Glomerular visceral epithelial cell (primary cell): ENCODE results near the gene ZNF536.

Source experiments
- DNase-seq: peaks from one replicate; pipeline ENCODE4 v3.0.0-alpha.2; 2016; ENCODE audit errors: extremely low spot score

Gene ZNF536

DNA sequence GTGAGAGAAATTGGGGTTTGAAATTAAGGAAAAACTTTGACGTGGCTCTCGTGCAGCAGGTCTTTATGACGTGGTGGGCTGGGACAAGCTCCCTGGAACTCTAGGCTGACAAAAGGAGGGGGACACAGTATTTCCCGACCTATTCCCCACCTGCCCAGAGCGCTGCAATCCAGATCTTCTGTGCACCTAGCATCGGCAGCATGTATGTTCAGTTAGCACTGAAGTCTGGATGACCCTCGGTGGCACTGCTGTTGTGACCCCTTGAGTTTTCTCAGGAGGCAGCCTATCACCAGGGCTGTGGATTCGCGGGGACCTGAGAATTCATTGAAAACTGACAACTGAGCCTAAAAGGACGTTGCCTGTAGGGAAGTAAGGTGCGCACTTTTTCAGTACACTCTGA, 9.1 kb upstream of the ZNF536 start:
- no peak for DNase-seq

DNA sequence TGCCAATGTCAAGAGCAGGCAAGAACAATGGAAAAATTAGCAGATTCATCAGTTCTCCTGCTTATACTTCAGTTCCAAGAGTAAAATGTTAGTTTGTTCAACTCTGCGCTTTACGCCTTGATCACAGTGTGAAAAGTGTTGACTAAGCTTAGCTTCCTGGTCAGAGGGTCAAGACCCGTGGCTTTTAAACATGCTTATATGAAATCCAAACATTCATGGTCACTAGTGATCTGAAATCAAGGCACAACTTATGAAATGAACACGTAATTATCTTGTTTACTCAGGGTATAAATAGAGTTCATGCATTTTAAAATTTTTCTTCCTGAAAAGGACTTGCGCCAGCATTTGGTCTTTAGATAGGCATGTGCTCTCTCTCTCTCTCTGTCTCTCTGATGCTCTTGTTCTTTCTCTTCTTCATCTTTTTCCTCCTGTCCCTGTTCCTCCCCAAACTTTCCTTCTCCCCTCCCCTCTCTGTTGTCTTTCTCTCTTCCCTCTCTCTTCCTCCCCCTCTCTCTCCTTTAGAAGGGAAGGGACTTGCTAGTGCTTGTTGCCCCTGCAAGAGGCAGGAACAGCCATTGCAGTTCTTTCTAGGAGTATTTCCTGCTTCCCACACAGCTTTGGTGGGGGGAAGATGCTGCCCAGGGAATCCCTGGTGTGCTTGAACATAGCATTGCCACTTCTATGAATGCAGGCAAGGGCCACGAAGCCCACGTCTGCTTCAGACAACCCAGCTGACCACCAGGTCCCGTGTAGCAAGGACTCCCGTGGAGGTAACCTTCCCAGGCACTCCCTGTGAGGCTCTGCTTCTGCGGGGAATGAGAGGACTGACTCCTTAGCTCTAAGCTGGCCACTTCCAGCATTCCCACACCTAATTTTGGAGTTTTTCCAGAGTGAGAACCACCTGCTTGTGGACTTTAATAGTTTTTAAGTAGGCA, 7.1 kb upstream of the ZNF536 start:
- no peak for DNase-seq

DNA sequence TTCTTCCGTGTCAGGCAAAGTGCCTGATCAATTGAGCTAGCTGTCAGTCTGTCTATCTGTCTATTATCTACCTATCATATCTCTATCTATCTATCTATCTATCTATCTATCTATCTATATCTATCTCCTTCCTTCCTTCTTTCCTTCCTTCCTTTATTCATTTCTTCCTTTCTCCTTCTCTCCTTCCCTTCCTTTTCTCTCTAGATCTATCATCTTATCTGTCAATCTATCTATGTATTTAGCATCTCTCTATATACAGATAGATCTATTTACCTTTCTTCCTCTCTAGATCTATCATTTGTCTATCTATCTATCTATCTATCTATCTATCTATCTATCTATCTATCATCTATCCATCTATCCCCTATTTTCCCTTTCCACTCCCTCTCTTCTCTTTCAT, 5.9 kb upstream of the ZNF536 start:
- no peak for DNase-seq

DNA sequence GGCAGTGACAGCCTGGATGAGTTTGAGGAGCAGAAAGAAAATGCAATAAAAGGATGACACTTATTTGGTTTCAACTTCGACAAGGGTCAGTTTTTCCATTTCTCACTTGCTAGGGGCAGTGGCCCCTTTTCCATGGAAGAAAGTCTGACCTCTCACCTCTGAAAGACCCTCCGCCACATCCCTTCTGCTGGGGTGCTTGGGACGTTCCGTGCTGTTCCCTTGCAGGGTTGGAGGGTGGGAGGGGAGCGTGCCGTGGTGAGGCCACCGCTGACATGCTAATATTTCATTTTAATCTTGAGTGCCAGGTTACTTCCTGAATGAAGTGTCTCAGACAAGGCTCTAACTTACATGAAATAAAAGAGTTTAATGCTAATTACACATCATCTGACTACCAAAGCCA, 5.2 kb upstream of the ZNF536 start:
- no peak for DNase-seq

DNA sequence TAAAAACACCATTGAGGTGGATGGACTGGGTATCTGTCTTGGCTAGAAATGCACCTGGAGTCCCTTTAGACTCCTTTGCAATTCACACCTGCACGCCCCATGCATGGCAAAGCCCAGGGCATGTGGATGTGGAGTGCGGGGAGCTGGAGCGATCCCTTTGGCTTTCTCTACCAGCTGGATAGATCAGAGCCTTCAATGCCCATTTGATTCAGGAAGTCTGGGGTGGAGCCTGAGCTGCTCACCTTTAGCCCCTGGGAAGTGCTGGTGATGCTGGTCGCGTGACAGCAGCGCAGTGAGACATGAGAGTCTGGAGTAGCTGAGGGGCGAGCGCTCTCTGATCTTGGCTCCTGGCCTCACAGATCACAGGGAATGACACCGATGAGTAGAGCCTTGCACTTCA, 4.8 kb upstream of the ZNF536 start:
- no peak for DNase-seq

DNA sequence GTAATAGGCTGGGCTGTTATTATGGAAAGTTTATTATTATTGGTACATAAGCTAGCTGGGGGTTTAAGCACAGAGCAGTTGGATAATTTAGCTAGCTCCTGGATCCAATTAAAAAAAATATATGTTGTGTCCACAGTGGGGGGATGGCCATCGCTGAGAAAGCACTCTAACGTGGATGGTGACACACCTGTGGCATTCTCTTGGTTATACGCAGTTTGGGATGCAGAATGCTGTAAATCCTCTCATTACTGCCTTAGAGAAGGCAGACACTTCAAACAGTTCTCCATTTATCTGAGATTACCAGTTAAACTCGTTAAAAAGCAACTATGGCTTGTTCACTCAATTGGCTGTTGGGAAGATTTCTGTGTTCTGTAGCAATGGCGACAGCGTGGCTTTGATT, 2.4 kb upstream of the ZNF536 start:
- no peak for DNase-seq

DNA sequence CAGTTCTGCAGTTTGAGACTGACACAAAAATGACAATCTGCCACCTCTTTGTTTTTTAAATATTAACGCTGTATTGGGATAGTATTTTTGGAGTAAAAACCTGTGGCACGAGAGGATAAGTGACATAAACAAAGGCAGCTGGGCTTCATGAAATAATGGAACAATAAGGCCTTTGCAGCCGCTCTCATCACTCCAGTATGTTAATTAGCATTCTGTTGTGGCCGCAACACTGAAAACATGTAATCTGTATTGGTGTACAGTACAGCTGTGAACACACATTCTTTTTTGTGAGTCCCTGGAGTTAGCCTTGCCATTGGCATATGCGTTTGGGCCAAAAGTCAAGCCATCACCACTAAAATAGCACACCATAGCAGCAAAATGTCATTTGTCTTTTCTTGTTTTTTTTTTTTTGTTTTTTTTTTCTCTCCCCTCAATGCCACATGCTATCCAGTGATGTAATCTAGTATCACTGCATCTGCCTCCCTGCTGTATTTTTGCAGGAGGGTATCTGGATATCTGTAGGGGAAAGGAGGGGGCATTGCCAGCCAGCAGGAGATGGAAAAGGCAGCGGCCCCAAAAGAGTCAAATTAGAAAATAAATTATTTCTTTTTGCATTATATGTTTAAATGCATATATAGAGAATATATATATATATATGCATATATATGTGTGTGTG, 885 bp upstream of the ZNF536 start:
- DNase-seq, result no peak

DNA sequence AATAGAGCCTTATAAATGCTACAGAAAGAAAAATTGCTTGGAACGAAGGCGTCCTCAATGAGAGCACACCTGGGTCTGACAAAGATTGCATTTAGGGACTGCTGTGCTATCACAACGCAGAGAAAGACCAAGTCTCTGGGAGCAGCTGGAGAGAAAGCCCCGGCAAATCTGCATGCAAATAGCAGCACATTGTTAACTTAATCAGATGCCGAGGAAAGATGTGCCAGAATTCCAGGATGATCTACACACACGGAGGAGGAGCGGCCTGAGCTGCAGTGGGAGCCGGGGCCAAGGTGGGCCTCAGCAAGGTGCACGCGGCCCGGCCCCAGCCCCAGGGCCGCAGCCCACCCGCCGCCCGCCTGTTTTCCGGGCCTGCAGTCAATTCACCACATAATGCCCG, 1.4 kb downstream of the ZNF536 start:
- DNase-seq, result no peak

DNA sequence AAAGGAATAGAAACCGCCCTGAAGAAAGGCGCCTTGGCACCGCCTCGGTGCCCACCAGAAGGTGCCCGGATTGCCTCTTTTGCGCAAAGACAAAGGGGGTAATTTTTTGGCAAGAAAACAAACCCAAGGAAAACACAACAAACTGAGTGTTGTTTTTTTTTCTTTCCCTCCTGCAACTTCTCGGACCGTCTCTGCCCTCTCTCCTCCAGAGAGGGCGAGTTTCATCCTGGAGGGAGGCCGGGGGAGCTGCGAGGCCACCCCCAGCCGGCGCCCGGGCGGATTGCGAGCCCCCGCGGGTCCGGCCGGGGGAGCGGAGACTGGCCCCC, 2.3 kb downstream of the ZNF536 start:
- DNase-seq, result no peak

DNA sequence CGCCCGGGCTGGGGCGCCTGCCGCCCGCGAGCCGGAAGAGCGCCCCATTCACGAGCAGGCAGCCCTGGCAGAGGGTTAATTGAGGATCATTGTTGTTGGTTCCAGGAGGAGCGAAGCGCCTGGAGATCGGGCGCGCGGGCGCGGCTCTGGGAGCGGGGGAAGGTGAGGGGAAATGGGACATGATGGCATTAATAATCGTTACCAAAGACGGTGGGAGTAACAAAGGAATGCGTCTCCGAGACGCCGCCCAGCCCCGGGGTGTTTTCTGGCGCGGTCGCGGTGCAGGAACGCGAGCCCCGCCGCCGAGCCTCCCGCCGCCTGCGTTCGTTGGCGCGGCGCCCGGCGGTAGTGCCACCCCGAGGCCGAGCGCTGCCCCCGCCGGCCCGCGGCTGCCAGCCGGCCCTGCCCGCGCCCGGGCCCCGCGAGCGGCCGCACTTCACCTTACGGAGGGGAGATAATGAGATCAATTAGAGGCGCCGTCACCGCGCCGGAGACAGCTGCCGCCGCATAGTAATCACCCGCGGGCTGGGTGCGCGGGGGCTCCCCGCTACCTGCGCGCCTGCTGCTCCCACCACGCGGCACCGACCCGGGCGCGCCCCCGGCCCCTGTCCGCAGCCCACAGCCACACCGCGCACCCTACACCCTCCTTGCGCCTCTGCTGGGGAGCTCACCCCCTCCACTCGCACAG, 2.8 kb downstream of the ZNF536 start:
- DNase-seq, result no peak

DNA sequence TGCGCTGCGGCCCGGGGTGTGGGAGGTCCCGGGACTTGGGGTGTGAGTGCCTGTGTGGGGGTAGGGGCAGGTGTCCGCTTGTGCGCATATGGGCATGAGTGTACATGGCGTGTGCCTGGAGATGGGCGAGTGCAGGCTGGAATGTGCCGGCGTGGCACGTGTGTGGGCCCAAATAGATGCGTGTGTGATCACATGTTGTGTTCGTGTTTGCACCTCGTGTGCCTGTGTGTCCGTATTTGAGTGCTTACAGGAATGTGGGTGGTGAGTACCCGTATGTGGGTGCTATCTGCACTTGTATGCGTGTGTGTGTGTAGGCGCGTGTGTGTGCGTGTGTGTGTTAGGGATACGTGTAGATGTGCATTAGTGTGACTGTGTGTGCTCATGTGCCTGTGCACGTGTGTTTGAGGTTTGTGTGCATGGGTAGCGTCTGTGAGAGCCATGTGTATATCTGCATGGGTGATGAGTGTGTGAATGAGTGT, 3.4 kb downstream of the ZNF536 start:
- no peak for DNase-seq

DNA sequence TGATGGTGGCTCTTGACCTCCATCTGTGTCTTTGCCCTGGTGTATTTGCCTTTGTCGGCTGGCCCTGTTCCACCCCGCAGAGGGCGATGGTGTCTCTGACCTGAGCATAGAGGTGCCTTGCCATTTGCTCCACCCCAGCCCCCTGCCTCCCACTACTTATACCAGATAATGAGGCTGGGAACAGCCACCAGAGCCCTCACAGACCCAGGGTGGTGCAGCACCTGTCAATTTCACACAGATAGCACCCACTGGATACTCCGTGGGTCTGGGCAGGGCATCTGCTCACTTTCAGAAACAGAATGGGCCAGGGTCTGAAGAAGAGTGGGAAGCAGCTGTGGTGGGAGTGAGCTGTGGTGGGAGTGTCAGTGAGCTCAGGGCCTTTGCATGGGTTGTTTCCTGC, 4.1 kb downstream of the ZNF536 start:
- DNase-seq, result no peak

DNA sequence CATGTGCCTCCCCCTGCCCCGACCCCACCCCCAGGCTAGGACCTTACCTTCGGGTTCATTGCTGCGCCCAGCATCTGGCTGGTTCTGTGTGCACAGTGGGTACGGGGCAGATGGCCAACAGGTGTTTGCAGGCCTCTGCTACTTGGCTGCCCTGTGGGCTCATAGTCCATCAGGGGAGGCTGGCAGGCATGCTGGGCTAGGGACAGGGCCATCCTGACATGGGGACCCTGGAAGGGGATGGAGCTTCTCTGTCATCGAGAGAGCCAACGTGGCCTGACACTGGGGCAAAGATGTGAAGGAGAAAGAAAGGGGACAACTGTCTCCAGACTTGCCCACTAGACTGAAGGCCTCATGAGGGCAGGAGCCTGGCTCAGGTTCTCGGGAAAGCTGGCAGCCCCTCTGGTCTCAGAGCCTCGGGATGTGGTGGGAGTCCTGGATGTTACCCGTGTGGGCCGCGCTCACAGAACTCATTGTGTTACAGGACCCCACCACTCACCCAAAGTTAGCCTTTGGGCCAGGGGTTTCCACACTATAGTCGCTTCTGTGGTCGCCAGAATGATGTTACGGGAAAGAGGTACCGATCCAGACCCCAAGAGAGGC, 4.7 kb downstream of the ZNF536 start:
- DNase-seq, result no peak

DNA sequence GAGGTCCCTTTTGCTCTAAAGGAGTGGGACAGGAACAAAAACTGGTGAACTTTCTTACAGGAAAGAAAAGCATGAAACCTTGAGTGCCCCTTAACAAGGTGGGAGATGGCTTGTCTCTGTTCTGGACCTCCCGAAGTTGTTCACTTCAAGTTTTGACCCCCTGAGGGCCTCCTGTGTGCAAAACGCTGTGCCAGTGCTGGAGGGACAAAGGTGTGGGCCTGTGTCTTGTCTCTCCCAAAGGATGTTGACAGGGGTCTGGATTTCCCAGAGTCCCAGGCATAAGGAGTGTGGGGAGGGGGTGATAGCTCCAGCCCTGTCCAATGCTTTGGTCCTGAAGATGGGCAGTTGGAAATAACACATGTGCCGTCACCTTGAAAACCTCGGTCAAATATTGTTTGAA, 6.5 kb downstream of the ZNF536 start:
- DNase-seq, result no peak

DNA sequence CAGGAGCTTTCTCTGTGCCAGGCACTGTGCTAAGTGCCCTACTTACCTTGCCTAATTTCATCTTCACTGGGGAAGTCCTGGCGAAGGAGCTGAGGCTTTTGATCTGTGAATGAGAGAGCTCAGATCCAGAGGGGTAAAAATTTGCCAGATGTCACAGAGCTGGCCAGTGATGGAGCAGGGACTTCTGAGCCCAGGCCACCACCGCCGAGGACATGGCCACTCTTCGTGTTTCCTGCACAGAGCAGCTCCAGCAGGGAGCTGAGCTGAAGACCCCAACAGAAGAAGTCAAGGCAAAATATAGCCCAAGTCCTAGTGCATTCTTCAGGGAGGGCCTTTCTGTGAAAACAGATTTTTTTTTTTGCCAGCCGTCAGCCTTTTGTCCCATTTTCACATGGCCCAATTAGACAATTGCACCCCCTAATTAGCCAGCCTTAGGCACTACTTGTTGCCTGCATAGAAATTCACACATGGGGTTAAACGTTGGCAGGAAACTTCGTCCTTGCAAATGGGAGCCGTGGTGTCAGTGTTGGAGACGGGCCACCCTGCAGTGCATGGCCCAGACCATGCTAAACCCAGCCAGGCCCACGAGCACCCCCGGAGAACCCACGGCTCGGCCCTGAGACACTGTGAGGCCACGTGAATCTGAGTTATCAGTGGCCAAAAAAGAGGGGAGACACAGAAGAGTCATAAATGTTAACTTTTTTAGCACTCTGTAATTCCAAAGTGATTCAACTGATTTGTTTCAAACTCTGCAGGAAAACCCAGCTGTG, 7.8 kb downstream of the ZNF536 start:
- DNase-seq, result no peak

DNA sequence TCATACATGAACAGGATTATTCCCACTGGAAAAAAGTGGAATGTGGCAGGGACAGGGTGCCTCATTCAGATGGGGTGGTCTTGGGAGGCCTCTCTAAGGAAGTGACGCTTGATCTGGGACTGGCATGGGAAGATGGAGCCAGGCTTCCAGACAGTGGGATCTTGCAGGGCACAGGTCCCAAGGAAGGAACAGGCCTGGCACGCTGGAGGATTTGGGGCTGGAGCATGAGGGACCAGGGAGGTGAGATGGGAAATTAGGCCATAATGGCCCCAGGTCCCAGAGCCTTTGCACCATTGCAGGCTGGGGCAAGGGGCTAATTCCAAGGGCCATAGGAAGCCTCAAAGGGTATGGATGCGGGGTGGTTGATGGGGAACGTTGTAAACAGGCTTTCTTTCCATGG, 9.2 kb downstream of the ZNF536 start:
- no peak for DNase-seq

DNA sequence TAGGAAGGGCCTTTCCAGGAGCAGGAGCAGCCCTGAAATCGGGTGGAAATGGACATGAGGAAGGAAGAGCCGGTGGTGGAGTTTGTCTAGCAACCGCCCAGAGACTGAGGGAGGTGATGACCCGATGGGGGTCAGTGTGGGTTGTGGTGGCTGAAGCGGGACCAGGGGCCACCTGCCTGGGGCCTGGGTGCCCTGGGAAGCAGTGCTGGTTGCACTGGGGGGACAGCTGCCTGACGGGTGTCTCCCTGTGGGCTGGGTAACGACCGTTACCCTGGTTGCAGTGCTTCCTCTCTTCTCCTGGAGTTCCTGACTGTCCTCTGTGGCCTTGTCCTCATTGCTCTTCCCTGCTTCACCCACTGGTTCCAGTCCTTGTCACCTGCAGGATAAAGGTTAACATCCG, 13.0 kb downstream of the ZNF536 start:
- DNase-seq, result no peak

DNA sequence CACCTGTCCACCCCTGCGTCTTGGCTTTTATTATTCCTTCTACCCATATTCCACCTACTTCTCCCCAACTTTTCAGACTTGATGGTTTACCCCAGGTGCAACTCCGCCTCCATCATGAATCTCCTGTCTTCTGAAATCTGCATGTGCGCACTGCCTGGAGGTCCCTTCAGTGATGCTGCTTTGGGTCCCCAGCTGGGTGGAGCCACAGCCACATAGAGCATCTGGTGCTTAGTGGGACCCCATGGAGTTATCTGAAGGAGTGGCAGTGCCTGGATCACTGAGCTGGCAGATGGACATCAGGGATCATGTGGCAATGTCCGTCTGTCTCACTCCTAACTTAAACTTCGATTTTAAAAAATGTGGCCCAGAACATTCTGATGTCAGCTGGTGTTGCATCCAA, 13.5 kb downstream of the ZNF536 start:
- no peak for DNase-seq

DNA sequence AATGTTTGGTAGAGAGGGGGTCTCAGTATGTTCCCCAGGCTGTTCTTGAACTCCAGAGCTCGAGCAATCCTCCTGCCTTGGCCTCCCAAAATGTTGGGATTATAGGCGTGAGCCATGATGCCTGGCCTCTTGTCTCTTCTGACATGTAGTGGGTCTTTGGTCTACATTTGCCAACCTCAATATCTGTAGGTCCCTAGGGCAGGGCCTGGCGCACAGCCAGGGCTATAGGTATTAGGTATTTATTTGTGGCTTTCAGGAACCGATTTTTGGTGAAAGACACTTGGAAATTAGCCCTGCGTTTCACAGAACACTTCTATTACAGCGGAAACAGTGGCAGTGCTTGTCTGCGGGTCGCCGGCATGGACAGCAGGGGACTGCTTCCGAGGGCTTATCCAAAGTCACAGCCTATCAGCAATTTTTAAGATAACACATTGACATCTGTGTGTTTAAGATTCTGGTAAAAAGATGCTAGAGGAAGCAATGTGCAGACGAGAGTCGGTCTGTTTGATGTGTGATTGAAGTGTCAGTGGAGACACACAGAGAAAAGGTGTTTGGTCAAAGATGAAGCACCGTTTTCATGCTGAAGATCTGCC, 14.5 kb downstream of the ZNF536 start:
- DNase-seq, result no peak

DNA sequence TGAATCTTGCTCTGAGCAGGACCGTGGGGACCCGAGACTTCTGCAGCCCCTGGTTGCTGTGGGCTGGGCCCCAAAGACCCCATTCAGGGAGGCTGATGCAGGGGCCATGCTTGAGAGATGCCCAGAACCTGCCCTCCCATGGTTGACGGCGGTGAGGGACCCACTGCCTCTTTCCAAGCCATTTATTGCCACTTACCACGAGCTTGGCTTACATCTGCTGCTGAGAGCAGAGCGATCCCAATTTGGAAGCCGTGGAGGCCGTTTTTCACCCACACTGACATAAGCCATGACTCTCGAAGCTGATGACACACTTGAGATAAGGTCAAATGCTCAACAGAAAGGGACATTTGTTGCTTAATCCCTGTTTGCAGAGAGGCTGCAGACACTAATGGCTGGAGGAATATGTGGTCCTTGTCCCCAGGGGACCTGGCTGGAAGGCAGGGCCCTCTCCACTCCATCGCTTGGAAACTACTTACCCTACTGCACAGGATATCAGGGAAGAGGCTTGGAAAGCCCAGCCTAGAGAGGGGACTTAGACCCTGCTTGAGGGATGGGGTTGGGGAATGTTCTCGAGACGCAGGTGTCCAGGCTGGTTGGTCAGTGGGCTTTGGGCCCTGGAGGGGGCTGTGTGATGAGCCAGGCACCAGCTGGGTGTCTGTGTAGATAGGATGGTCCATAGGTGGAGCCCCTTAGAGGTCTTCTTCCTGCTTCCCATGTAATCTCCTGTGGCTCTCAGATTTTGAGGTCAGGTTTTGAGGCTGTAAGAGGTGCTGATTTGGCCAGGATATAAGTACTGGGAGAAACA, 15.3 kb downstream of the ZNF536 start:
- DNase-seq, result no peak
